MCF 10A (cell line): ENCODE results near the gene ULK2. TPM values are rescaled to one million over a fixed set of nuclear protein-coding genes. Genes with fewer than 3 reads are reported as not detected.
"Not testable (repeated sequence)": the region's sequence is repeated elsewhere in the genome, so short reads cannot be mapped to it uniquely, and the experiment has no call there.

ENCODE experiments used
- BruUV-seq: library from RNA; stranded (reverse); fragments of 400-500 nt; replicated peaks from 2 replicates; lab custom pipeline; 2021; lab: Mats Ljungman, UMichigan
- CTCF ChIA-PET: fragments of 300-600 bp; sonication (Branson Sonifier 250); formaldehyde crosslinking; extraction: SDS; loops from one replicate; lab custom pipeline; 2021; ENCODE audit warnings: antibody characterized with exemption, inconsistent platforms; lab: Yijun Ruan, JAX
- POLR2A ChIA-PET: fragments of 300-600, 350-650 bp; sonication (Branson Sonifier 250); formaldehyde crosslinking; extraction: SDS; loops from one replicate; lab custom pipeline; 2020; ENCODE audit warnings: antibody characterized with exemption, inconsistent platforms; lab: Yijun Ruan, JAX
- DNase-seq: peaks from one replicate; pipeline ENCODE4 v3.0.0-alpha.2; 2018; ENCODE audit not compliant: unreplicated experiment
- H3K27ac Mint-ChIP-seq: one replicate; pipeline ENCODE4 v1.8.0; 2022; ENCODE audit warnings: mild to moderate bottlenecking, low read depth, mixed read lengths; ENCODE audit not compliant: unreplicated experiment
- H3K27me3 Mint-ChIP-seq: one replicate; pipeline ENCODE4 v1.8.0; 2022; ENCODE audit warnings: mixed read lengths; ENCODE audit not compliant: insufficient read depth, unreplicated experiment
- H3K36me3 Mint-ChIP-seq: one replicate; pipeline ENCODE4 v1.8.0; 2022; ENCODE audit warnings: mild to moderate bottlenecking, moderate library complexity, mixed read lengths; ENCODE audit not compliant: insufficient read depth, unreplicated experiment
- H3K4me1 Mint-ChIP-seq: one replicate; pipeline ENCODE4 v1.8.0; 2022; ENCODE audit warnings: mixed read lengths; ENCODE audit not compliant: insufficient read depth, unreplicated experiment
- H3K4me3 Mint-ChIP-seq: one replicate; pipeline ENCODE4 v1.8.0; 2022; ENCODE audit warnings: mild to moderate bottlenecking, moderate library complexity, mixed read lengths; ENCODE audit not compliant: unreplicated experiment
- H3K9me3 Mint-ChIP-seq: one replicate; pipeline ENCODE4 v1.8.0; 2022; ENCODE audit warnings: mixed read lengths; ENCODE audit not compliant: unreplicated experiment
- CTCF ChIP-seq: fragments of 200-600 bp; IDR thresholded peaks from one replicate; pipeline ENCODE4 v1.8.0; 2022; ENCODE audit warnings: antibody characterized with exemption, mild to moderate bottlenecking; ENCODE audit not compliant: unreplicated experiment
- intact Hi-C: fragments of 100-400 bp; cut with micrococcal nuclease; formaldehyde crosslinking; loops from 2 replicates; pipeline ENCODE4 v1.14.1; 2022
- total RNA-seq: library from RNA; stranded (reverse); gene quantifications from 2 replicates; pipeline ENCODE4 v1.2.3, GENCODE V29; 2022

Gene ULK2
- total RNA-seq, 1 experiment from 2014 or later, result 7.9 TPM

GRCh38 chr17:19900809-19901208 is 33.1 kb upstream of the ULK2 start:
- Mint-ChIP-seq H3K4me3 (no peak overlapping the region), H3K36me3 (peaks cover 66% of the 10 kb centered on the region), H3K27me3 (no peaks in the 10 kb centered on the region), H3K27ac (no peak overlapping the region), H3K9me3 (no peaks in the 10 kb centered on the region), H3K4me1 (peaks cover 37% of the 10 kb centered on the region)
- ChIA-PET CTCF (no interaction called here), POLR2A (interaction anchor here (0.5 to 0.9 kb wide), 3 partner anchors 18 to 77 kb away, joined by 3 to 4 read pairs (median 3); partner anchors contain the start of gene ULK2)
- peak; percentile 64 for DNase-seq
- TF ChIP-seq CTCF, result no peak
- intact Hi-C loops, result no loop called here
- no TSS peak for BruUV-seq

GRCh38 chr17:19897903-19898302 is 30.2 kb upstream of the ULK2 start:
- POLR2A ChIA-PET, result interaction anchor here (0.5 to 1.2 kb wide), 2 partner anchors 15 to 370 kb away, joined by 3 to 5 read pairs; no protein-coding TSS in a partner anchor
- H3K9me3 Mint-ChIP-seq, result no peaks in the 10 kb centered on the region
- peaks cover 41% of the 10 kb centered on the region for H3K36me3 Mint-ChIP-seq
- peak; percentile 61 for DNase-seq
- CTCF ChIA-PET, result no interaction called here
- TF ChIP-seq CTCF, result no peak
- no peaks in the 10 kb centered on the region for H3K27me3 Mint-ChIP-seq
- no peak overlapping the region for H3K4me3 Mint-ChIP-seq
- H3K4me1 Mint-ChIP-seq, result peaks cover 27% of the 10 kb centered on the region
- H3K27ac Mint-ChIP-seq, result peak overlapping the region; percentile 79
- BruUV-seq, result no TSS peak
- intact Hi-C loops, result loop anchor here (2.0 kb wide), 1 partner anchor 31 kb away; the partner anchor contains the start of gene ULK2

- H3K27me3 Mint-ChIP-seq, result no peaks in the 10 kb centered on the region
- peak; percentile 95 for DNase-seq
- H3K27ac Mint-ChIP-seq, result peak overlapping the region; percentile 79
- no peak for TF ChIP-seq CTCF
- H3K36me3 Mint-ChIP-seq, result peaks cover 34% of the 10 kb centered on the region
- CTCF ChIA-PET, result no interaction called here
- peaks cover 27% of the 10 kb centered on the region for H3K4me1 Mint-ChIP-seq
- no TSS peak for BruUV-seq
- intact Hi-C loops, result no loop called here
- no peaks in the 10 kb centered on the region for H3K9me3 Mint-ChIP-seq
- POLR2A ChIA-PET, result interaction anchor here (0.6 to 1.4 kb wide), 5 partner anchors 12 to 567 kb away, joined by 3 to 6 read pairs (median 4); no protein-coding TSS in a partner anchor
- H3K4me3 Mint-ChIP-seq, result peak overlapping the region; percentile 46
Measured at GRCh38 chr17:19897090-19897837, 29.5 kb upstream of the ULK2 start.

GRCh38 chr17:19896679-19897078 is 28.9 kb upstream of the ULK2 start:
- DNase-seq, result no peak
- no peak for TF ChIP-seq CTCF
- ChIA-PET CTCF (no interaction called here), POLR2A (interaction anchor here (0.7 to 1.4 kb wide), 4 partner anchors 11 to 30 kb away, joined by 3 to 6 read pairs (median 4); no protein-coding TSS in a partner anchor)
- intact Hi-C loops, result no loop called here
- Mint-ChIP-seq H3K9me3 (no peaks in the 10 kb centered on the region), H3K27me3 (no peaks in the 10 kb centered on the region), H3K4me1 (peaks cover 27% of the 10 kb centered on the region), H3K36me3 (peaks cover 29% of the 10 kb centered on the region), H3K27ac (peak overlapping the region; percentile 79), H3K4me3 (peak overlapping the region; percentile 46)
- no TSS peak for BruUV-seq

- H3K4me3 Mint-ChIP-seq, DNase-seq, POLR2A ChIA-PET, intact Hi-C loops, BruUV-seq, H3K9me3 Mint-ChIP-seq, H3K36me3 Mint-ChIP-seq, H3K4me1 Mint-ChIP-seq, H3K27me3 Mint-ChIP-seq, H3K27ac Mint-ChIP-seq, CTCF ChIA-PET: not testable (repeated sequence)
Measured at GRCh38 chr17:19890554-19890953, 22.8 kb upstream of the ULK2 start.

- DNase-seq, H3K4me1 Mint-ChIP-seq, H3K27ac Mint-ChIP-seq, H3K36me3 Mint-ChIP-seq, H3K9me3 Mint-ChIP-seq, intact Hi-C loops, POLR2A ChIA-PET, H3K4me3 Mint-ChIP-seq, BruUV-seq, H3K27me3 Mint-ChIP-seq: not testable (repeated sequence)
- CTCF ChIA-PET, result interaction anchor here (0.7 kb wide), 1 partner anchor 20 kb away, joined by 4 read pairs; no protein-coding TSS in a partner anchor
Measured at GRCh38 chr17:19890001-19890400, 22.3 kb upstream of the ULK2 start.
